GM18517 (cell line): ENCODE results near the gene ZSCAN18.

Source experiments
- ATAC-seq: cut with Tn5 transposase; IDR thresholded peaks from one replicate; pipeline ENCODE4 v1.9.1; 2021; ENCODE audit warnings: mild to moderate bottlenecking, moderate library complexity; ENCODE audit not compliant: unreplicated experiment

ZSCAN18 gene

DNA sequence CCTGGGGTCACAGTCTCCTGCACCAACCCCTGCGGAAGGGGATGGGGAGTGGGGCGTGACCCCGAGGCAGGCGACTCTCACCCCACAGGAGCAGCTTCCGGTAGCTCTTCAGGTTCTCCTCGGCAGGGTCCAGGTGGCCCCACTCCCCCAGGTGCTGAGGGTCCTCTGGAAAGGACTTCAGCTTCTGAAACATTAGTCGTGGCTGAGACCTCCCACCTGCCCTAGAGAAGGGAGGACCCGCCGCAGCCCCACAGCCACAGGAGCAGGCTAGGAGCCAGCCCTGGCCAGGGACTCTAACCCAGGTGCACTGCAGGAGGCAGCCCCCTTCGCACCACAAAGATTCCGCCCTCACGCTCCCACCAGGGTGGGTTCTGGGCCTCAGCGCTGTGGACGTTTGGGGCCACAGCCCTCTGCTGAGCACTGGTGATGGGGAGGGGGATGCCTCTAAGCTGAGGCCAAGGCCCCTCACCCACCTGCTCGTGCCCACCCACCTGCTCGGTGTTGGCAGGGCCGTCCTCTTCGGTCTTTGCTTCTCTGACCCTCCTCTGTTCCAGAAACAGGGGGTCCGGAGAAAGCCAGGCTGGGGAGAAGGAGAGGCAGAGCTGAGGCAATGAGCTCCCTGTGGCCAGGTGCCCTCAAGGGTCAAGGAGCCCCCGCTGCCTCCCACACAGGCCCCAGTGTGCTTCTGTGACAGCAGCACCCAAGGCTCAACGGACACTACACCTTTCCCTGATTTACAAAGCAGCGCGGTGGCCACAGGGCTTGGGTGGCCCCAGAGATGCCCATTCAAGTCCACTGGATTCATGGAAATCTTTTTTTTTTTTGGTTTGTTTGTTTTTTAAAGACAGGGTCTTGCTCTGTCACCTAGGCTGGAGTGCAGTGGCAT is 11.0 kb downstream of the ZSCAN18 start:
- ATAC-seq = no peak

DNA sequence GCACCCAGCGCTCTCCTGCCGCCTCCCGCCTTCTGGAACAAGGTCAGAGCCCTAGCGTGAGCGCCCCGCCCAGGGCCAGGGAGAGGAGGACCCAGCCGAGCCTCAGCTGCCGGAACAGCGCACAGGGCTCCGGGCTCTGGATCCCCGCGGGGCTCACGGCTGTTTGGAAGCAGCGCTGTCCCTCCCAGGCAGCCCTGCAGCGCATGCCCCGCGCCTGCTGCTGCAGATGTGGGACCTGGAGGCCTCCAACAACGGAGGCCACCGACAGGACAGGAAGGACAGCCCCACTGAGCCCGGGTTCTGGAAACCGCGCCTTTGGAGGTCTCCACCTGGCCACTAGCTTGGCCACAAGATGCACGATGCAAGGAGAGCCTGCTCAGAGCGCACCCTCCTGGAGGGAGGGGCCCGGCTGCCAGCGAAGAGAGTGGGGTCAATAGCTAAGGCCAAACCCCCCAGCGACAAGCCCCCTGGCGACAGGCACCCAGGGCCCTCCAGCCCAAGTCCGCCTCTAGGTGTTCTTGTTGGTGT is 12.6 kb downstream of the ZSCAN18 start:
- no peak for ATAC-seq

DNA sequence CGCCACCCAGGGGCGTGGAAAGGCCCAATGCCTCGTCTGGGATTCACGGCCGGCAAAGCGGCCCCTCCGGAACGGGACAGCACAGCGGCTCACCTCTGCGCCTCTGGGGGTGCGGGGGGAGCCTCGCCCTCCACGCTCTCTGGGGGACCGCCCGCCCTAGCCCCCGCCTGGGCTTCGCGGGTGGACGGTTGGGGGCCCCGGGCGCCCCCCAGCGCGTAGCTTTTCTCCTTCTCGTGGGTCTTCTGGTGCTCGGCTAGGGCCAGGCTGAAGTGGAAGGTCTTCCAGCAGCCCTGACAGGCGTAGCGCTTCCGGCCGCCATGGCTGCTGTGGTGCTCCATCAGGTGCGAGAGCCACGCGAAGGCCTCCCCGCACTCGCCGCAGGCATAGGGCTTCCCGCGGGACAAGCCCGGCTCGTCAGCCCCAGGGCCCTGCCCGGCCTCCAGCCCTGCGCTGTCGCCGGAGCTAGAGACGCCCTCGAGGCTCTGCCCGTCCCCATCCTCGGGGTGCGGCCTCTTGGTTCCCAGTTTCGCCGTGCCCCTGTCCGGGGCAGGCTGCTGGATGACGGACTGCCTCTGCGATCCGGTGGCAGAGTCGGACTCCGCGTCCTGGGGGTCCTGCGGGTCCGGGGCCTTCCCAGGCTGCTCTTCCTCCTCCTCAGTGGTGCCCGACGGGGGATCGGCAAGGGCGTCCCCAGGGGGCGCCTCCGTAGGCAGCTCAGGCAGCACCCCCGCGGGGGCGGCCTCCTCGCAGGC is 13.3 kb downstream of the ZSCAN18 start:
- no peak for ATAC-seq

DNA sequence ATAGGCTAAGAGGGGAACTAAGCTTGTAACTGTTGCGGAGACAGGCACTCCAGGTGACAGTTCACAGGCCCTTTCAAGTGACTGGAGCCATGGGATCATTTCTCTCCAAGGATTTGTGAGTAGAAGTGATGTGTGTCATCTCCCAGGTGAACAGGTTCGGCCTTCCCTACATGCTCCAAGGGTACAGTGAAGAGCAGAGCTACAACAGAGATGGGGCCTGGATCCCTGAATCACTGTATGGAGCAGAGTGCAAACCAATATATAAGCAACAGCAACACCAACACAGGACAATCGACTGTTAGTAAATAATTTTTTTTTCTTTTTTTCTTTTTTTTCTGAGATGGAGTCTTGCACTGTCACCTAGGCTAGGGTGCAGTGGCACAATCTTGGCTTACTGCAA is 15.0 kb downstream of the ZSCAN18 start:
- no peak for ATAC-seq

DNA sequence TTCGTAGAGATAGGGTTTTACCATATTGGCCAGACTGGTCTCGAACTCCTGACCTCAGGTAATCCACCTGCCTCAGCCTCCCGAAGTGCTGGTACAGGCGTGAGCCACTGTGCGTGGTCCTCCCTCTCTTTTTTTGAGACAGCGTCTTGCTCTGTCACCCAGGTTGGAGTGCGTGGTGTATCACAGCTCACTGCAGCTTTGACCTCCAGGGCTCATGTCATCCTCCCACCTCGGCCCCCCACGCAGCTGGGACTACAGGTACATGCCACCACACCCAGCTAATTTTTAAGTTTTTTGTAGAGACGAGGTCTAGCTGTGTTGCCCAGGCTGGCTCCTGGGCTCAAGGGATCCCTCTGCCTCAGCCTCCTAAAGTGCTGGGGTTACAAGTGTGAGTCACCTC is 18.2 kb downstream of the ZSCAN18 start:
- no peak for ATAC-seq

DNA sequence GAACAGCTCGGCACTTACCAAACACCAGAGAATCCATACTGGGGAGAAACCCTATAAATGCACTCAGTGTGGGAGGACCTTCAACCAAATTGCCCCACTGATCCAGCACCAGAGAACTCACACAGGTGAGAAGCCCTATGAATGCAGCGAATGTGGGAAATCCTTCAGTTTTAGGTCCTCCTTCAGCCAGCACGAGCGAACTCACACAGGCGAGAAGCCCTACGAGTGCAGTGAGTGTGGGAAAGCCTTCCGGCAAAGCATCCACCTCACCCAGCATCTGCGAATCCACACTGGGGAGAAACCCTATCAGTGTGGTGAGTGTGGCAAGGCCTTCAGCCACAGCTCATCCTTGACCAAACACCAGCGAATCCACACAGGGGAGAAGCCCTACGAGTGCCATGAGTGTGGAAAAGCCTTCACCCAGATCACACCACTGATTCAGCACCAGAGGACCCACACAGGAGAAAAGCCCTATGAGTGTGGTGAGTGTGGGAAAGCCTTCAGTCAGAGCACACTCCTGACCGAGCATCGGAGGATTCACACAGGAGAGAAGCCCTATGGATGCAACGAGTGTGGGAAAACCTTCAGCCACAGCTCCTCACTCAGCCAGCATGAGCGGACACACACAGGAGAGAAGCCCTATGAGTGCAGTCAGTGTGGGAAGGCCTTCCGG is 30.7 kb downstream of the ZSCAN18 start:
- no peak for ATAC-seq

DNA sequence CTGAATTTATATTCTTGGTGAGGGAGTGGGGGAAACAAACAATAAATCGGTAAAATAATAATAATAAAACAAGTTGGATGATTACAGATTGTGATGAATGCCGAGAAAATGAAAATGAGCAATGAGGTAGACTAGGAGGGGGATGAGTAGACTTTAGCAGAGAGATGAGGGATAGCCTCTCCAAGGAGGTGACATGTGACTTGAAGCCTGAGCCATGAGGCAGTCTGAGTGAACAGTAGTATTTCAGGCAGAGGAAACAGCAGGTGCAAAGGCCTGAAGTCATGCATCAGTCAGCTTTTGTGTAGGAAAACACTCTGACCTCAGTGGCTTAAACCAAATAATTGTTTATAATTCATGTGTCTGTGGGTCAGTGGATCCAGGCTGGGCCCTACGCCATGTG is 34.3 kb downstream of the ZSCAN18 start:
- ATAC-seq = no peak

DNA sequence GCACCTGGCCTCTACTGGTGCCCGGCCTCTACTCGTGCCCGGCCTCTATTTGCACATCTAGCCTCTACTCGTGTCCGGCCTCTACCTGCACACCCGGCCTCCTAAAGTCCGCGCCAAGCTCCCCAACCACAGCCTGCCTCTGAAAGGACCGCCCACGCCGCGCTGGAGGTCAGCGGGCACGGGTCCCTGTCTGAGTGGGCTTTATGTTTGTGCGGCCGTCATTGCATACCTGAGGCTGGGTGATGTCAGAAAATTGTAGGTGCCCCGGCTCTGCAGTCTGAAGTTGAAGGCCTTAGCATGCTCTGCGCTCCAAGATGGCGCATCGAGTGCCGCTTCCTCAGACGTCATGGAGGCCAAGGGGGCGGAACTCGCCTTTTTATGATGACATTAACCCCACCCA is 37.8 kb downstream of the ZSCAN18 start:
- ATAC-seq = no peak

DNA sequence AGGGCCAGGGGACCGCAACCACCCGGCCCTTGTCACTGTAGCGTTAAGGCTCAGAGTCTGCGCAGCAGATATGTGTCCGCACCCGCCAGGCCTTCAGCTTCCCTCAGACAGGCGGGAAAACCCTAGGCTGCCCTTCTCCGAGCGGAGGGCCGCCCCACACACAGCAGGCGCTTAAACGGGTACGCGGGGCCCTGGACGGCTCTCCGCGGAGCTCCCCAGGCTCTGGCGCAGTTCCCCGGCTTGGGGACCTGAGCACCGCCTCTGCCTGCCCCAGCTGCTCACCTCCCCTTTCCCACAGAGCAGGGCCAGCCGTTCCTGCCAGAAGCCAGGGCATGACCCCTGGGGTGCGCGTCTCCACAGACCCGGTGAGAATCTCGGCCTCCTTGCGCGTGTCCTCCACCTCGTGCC is 38.4 kb downstream of the ZSCAN18 start:
- ATAC-seq = no peak

DNA sequence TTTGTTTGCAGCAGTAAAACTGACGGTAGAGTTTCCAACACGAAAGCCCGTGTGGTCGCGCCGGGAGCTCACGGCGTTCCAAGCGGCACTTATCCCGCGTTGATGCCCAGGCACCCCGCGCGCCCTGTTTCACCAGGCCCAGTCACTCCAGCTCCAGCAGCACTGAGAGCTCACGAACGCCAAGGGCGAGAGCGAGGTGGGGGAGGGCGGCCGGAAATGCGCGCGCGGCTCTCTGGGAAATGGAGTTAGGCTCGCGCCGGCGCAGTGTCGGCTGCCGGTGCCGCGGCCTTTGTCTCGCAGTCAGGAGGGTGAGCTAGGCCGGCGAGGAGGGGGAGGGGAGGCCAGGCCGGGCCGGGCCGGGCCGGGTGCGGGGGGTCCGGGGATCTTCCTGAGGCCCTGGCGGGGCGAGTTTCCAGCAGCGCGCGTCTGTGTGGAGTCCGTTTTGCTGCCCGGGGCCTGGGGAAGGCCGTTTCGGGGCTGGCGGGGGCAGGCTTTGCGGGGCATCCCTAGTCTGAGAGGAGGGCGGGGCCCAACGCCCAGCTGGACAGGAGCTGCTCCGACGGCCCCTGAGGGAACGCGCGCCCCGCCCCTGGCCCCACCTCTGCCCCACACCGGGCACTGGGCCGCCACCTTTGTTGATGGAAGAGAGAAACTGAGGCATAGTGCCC is 38.9 kb downstream of the ZSCAN18 start, which contains the start of gene ZNF135:
Gene ZNF135 (plus strand): TSS at position 280 of the 668 bp plus-strand sequence. CDS start 721 bp downstream, outside the sequence.
- no peak for ATAC-seq

DNA sequence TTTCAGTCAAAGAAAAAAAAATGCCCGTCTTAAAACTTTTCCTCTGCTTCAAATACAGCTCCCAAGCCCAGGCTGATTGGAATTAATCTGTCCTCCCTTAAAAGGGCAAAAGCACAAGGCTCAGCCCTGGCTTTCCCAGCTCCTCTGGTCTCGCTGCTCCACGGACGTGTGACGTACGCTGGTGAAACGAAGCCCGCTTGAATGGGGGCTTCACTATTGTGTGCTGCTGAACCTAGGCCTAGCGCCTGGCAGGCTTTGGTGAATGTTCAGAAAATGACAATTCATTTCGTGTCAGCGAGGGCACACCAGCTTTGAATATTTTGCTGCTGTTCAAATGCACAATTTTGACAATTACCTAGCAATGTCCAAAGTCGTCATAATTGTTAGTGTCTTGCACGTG is 39.6 kb downstream of the ZSCAN18 start:
- no peak for ATAC-seq

DNA sequence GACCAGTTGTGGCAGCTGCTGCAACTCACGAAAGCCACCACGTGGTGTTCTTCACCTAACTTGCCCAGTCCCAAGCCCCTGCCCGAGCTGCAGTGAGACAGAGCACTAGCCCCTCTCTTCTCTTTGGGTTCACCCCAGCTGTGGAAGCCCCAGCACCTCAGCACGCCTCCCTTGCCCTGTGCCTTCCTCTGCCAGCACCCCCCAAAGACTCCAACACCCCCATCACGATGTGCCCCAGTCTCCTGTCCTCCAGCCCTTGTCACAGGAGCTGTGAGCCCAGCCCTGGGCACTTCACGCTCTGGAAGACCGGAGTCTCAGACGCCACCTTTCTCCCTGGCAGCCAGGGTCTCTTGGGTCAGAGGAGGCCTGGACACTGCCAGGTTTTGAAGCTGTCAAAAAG is 41.2 kb downstream of the ZSCAN18 start:
- ATAC-seq = no peak

DNA sequence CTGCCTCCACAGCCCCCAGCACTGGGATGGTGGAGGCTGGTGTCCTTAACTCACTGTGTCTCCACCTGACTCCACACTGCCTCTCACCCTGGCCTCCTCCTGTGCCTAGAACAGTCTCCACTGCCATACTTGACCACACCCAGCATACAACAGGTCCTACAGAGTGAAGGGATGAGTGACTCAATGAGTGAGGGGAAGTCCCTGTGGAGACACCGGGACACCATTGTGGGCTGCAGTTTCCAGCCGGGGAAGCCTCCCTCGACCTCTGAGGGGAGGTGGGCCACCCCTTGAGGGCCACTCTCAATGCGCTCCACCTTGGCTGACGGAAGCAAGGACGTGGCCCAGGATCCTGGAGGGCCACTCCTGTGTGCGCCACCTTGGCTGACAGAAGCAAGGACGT is 41.8 kb downstream of the ZSCAN18 start:
- no peak for ATAC-seq

DNA sequence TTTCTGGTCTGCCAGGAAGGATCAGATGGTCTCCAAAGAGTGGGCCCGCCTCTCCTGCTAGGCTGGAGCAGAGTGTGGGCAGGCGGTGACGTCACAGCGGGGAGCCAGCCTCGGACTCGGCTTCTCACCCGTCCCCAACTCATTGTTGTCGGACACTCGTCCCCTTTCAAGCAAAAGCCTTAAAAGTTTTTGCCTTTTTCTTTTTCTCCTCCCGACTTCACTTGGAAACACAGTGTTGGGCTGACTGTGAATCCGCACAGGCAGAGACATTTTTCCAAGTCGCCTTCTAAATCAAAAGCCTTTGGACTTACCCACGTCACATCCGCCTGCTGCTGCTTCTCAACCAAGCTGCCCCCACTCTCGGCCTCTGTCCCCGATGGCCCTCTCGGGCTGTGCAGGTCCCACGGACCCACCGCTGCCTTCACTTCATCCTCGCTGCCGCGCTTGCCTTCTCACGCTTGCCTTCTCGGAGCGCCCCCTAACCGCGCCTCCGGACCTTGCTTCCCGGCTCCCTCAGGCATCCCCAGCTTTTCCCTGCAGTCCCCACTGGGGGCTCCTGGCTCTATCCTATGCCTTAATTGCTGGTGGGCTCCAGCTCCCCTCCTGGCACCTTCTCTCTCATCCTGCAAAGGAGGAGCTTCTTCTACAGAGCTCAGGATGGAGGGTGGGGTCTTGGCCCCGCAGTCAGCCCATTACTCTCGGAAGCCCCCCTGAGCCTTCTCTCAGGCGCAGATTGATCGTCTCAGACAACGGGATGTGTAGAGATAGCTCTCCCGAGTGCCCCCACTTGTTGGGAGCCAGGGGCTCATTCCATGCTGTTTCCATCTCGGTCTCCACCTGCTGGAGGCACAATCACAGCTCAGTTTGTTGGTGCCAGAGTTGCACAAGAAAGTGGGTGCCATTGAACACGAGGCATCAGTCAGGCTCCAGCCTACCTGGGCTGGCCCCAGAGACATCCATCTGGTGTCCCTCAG is 42.8 kb downstream of the ZSCAN18 start:
- no peak for ATAC-seq

DNA sequence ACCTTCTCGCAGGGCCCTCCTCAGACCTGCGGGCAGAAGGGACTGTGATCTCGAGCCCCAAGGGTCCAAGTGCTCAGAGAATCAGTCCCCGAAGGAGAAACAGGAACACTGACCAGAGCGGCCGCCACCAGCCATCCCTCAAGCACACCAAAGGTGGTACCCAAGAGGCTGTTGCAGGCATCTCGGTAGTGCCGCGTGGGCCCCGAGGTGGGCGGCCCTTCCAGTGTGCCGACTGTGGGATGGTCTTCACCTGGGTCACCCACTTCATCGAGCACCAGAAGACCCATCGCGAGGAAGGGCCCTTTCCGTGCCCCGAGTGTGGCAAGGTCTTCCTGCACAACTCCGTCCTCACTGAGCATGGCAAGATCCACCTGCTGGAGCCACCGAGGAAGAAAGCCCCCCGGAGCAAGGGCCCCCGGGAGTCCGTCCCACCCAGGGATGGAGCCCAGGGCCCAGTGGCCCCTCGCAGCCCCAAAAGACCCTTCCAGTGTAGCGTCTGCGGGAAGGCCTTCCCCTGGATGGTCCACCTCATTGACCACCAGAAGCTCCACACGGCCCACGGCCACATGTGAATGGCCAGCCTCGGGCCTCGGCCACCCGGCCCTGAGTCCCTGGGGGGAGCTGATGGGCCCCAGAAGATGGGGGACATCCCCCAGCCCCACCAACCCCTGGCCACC is 44.4 kb downstream of the ZSCAN18 start:
- ATAC-seq = no peak

DNA sequence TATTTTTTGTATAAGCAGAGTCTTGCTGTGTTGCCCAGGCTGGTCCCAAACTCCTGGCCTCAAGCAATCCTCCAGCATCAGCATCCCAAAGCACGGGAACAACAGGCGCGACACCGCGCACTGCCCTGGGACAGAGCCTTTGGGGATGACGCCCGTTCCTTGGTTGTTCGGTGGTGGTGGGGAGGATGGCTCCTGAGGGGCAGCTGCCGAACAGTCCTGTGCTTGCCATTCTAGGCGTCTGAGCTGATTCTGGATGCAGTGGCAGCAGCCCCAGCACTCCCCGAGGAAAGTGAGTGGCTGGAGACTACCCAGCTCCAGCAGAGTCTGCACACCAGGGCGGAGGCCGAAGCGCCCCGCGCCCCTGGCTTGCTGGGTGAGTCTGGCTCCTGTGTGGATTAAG is 45.8 kb downstream of the ZSCAN18 start:
- no peak for ATAC-seq

DNA sequence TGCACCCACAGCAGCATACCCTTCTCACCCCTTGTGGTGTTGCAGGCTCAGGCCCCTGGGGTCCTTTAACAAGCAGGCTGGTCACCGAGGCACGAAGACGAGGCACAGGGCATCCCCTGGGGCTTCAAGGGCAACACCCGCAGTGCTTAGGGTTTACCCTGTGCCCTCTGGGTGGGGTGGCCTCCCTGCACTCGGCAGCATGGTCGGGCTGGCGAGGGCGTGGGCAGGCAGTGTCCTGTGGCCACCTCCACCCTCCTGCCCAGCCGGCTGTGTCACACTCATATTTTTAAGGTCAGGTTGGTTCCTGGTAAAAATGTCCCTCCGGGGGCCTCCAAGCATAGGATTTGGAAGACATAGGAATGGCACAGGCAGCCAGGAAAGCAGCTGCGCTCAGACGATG is 50.4 kb downstream of the ZSCAN18 start:
- no peak for ATAC-seq

DNA sequence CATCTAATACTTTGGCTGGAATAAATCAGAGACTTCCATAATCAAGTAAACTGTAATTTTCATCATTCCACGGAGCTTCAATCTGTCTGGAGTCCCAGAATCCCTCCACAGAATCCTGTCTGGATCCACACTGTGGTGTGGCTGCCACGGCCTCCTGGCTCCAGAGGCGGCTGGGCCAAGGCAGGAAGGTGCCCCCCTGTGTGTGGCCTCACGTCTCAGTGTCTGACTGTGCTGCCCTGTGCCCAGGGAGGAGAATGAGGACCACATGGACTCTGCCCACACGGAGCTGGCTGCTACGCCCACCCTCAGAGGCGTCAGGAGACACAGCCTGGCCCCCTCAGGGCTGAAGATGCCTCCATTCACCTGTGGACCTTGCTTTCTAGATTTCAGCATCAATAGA is 51.2 kb downstream of the ZSCAN18 start:
- ATAC-seq = no peak

DNA sequence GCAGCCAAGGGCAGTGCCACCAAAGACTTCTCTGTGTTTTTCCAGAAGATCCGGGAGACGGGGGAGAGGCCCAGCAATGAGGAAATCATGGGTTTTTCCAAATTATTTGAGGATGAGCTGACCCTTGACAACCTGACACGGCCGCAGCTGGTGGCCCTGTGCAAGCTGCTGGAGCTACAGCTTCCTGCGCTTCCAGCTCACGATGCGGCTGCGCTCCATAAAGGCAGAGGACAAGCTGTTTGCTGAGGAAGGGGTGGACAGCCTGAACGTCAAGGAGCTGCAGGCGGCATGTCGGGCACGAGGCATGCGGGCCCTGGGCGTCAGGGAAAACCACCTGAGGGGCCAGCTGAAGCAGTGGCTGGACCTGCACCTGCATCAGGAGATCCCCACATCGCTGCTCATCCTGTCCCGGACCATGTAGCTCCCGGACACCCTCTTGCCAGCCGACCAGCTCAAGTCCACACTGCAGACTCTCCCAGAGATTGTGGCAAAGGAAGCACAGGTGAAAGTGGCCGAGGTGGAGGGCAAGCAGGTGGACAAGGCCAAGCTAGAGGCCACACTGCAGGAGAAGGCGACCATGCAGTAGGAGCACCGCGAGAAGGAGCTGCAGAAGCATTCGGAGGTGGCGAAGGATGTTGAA is 52.5 kb downstream of the ZSCAN18 start:
- no peak for ATAC-seq
